PC-9 (cell line): Measurements from ENCODE around the gene CLEC4D. TPM values are rescaled to one million over a fixed set of nuclear protein-coding genes. Genes with fewer than 3 reads are reported as not detected.

Experiments
- BruUV-seq: library from RNA; stranded (reverse); fragments of 400-500 nt; replicated peaks from 2 replicates; lab custom pipeline; 2021; lab: Mats Ljungman, UMichigan
- CTCF ChIA-PET: fragments of 300-600 bp; sonication (Branson Sonifier 250); formaldehyde crosslinking; loops from one replicate; lab custom pipeline; 2022; ENCODE audit warnings: antibody characterized with exemption; lab: Charles Lee
- POLR2A ChIA-PET: fragments of 300-600 bp; sonication (Branson Sonifier 250); formaldehyde crosslinking; loops from one replicate; lab custom pipeline; 2022; ENCODE audit warnings: antibody characterized with exemption; ENCODE audit not compliant: unreplicated experiment; lab: Charles Lee
- DNase-seq, 2 experiments: peaks; one replicate each; pipeline versions ENCODE4 v3.0.0 to v3.0.0-alpha.2; 2015 to 2022; ENCODE audit warnings: mixed read lengths in 1 of 2
- H2AFZ ChIP-seq: fragments of 200-600 bp; sonication (generic); 2 replicates; pipeline ENCODE4 v1.8.1; 2017; ENCODE audit warnings: antibody characterized with exemption
- H3F3A ChIP-seq: fragments of 200-600 bp; sonication (generic); 2 replicates; pipeline ENCODE4 v1.8.1; 2017; ENCODE audit warnings: antibody characterized with exemption, mild to moderate bottlenecking, low read depth; ENCODE audit not compliant: insufficient read depth
- H3K27ac ChIP-seq: fragments of 200-600 bp; sonication (generic); 2 replicates; pipeline ENCODE4 v1.6.1; 2016; ENCODE audit warnings: mixed run types
- H3K27me3 ChIP-seq: fragments of 200-600 bp; sonication (generic); 2 replicates; pipeline ENCODE4 v1.6.1; 2016; ENCODE audit warnings: low read depth, mixed run types; ENCODE audit not compliant: insufficient read depth
- H3K36me3 ChIP-seq: fragments of 200-600 bp; sonication (generic); 2 replicates; pipeline ENCODE4 v1.6.1; 2016; ENCODE audit warnings: low read depth, mixed run types
- H3K4me1 ChIP-seq: fragments of 200-600 bp; sonication (generic); replicated peaks from 2 replicates; pipeline ENCODE4 v1.6.1; 2016; ENCODE audit warnings: mixed run types; ENCODE audit not compliant: insufficient read depth
- H3K4me2 ChIP-seq: fragments of 200-600 bp; sonication (generic); 2 replicates; pipeline ENCODE4 v1.6.1; 2017; ENCODE audit warnings: mixed run types
- H3K4me3 ChIP-seq: fragments of 200-600 bp; sonication (generic); 2 replicates; pipeline ENCODE4 v1.6.1; 2016; ENCODE audit warnings: mixed run types
- H3K79me2 ChIP-seq: fragments of 200-600 bp; sonication (generic); 2 replicates; pipeline ENCODE4 v1.6.1; 2017; ENCODE audit warnings: low read depth, mixed run types
- H3K9me2 ChIP-seq: fragments of 200-600 bp; sonication (generic); 2 replicates; pipeline ENCODE4 v1.8.1; 2017; ENCODE audit warnings: mild to moderate bottlenecking; ENCODE audit not compliant: insufficient read depth
- H3K9me3 ChIP-seq: fragments of 200-600 bp; sonication (generic); 2 replicates; pipeline ENCODE4 v1.8.1; 2016; ENCODE audit warnings: low read depth; ENCODE audit not compliant: insufficient read depth
- H4K20me1 ChIP-seq: fragments of 200-600 bp; sonication (generic); 2 replicates; pipeline ENCODE4 v1.8.1; 2017; ENCODE audit not compliant: insufficient read depth
- EZH2 ChIP-seq: fragments of 200-600 bp; sonication (generic); IDR thresholded peaks from 2 replicates; pipeline ENCODE4 v1.8.0; 2017; ENCODE audit warnings: antibody characterized with exemption, low read depth
- intact Hi-C: fragments of 100-400 bp; cut with micrococcal nuclease; formaldehyde crosslinking; loops from one replicate; pipeline ENCODE4 v1.10.0; 2022; ENCODE audit not compliant: unreplicated experiment
- total RNA-seq: library from RNA; stranded (reverse); gene quantifications from 2 replicates; pipeline ENCODE4 v1.2.3, GENCODE V29; 2021
- TF ChIP-seq, protein P1 (sequence below): fragments of 200-600 bp; sonication (generic); conservative IDR thresholded peaks from 2 replicates; pipeline ENCODE4 v1.6.1; 2017; ENCODE audit warnings: mixed run types, antibody characterized with exemption, mild to moderate bottlenecking, moderate library complexity

The CLEC4D gene
- total RNA-seq, 1 experiment from 2014 or later: not detected

DNA sequence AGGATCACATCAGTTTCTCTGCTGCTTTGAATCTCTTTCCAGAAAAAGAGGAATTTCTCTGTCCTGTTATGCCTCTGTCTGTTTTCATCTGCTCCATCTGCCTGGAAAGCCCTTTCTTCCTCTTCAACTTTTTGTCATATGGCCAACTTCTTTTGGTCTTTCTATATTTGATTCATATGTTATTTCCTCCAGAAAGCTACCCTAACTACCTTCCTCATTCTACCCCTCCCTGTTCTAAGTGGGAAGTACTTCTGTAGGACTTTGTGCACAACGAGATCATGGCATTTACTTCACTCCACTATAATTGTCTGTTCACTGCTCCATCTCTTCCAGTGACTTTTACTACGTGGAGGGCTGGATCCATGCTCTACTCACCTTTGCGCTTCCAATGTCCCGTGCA is 5.9 kb downstream of the CLEC4D start:
- Histone ChIP-seq H4K20me1 (peaks cover 3% of the 10 kb centered on the region; the same call in 1 of the 2 replicates), H2AFZ (no peak overlapping the region), H3K4me1 (no peaks in the 10 kb centered on the region), H3K79me2 (no peaks in the 10 kb centered on the region), H3K4me2 (no peak overlapping the region), H3K9me3 (no peaks in the 10 kb centered on the region), H3K9me2 (no peaks in the 10 kb centered on the region; the same call in 1 of the 2 replicates), H3K27ac (no peak overlapping the region), H3K4me3 (no peak overlapping the region), H3K27me3 (peaks cover 22% of the 10 kb centered on the region), H3F3A (no peaks in the 10 kb centered on the region), H3K36me3 (no peaks in the 10 kb centered on the region)
- CTCF ChIA-PET: no interaction called here
- intact Hi-C loops: no loop called here
- BruUV-seq: no TSS peak
- no peak for DNase-seq
- TF ChIP-seq EZH2: no peak
- TF ChIP-seq, protein P1, sequence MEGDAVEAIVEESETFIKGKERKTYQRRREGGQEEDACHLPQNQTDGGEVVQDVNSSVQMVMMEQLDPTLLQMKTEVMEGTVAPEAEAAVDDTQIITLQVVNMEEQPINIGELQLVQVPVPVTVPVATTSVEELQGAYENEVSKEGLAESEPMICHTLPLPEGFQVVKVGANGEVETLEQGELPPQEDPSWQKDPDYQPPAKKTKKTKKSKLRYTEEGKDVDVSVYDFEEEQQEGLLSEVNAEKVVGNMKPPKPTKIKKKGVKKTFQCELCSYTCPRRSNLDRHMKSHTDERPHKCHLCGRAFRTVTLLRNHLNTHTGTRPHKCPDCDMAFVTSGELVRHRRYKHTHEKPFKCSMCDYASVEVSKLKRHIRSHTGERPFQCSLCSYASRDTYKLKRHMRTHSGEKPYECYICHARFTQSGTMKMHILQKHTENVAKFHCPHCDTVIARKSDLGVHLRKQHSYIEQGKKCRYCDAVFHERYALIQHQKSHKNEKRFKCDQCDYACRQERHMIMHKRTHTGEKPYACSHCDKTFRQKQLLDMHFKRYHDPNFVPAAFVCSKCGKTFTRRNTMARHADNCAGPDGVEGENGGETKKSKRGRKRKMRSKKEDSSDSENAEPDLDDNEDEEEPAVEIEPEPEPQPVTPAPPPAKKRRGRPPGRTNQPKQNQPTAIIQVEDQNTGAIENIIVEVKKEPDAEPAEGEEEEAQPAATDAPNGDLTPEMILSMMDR: no peak
- POLR2A ChIA-PET: interaction anchor here (0.5 kb wide), 1 partner anchor 68 kb away, joined by 4 read pairs; no protein-coding TSS in a partner anchor

DNA sequence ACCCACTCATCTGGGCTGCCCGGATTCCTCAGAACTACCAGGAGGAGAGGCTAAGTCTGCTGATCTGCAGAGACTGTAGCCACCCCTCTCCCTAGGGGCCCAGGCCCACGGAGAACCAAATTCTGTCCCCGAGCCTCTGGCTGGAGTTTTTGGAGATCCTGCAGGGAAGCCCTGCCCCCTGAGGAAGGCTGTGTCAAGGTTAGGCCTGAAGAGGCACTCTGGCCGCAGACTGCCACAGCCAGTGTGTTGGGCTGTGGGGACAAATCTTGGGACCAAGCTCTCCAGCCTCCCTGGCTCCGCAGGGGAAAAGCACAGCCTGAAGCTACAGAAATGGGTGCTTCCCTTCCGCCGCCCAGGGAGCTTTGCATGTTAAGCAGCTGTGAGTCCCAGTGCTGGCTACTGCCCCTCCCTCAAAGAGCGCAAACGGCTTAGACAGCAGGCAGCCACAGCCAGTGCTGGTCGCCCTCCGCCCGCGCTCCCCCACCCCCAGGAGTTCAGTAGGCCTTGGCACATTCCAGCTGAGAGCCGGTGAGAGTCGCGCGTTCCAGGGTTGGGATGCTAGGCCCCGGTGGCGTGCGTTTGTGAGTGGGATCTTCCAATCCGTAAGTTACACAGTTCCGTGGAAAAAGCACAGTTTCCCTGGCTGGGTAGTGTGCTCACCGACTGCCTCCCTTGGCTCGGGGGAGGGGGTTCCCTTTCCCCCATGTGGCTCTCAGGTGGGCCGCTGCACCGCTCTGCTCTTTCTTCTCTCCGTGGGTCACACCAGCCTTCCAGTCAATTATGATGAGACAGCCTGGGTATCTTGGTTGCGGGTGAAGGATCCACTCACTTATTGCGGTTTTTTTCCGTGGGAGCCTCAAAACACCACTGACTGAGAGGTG is 14.2 kb downstream of the CLEC4D start:
- no peaks in the 10 kb centered on the region for H3K36me3 ChIP-seq
- no peak overlapping the region for H3K27ac ChIP-seq
- no peaks in the 10 kb centered on the region for H3K79me2 ChIP-seq
- H4K20me1 ChIP-seq: no peaks in the 10 kb centered on the region
- peaks cover 33% of the 10 kb centered on the region for H3K27me3 ChIP-seq
- no peaks in the 10 kb centered on the region; the same call in 1 of the 2 replicates for H3F3A ChIP-seq
- H3K4me1 ChIP-seq: no peaks in the 10 kb centered on the region
- ChIA-PET CTCF (interaction anchor here (0.7 kb wide), 1 partner anchor 234 kb away, joined by 4 read pairs; no protein-coding TSS in a partner anchor), POLR2A (no interaction called here)
- intact Hi-C loops: no loop called here
- TF ChIP-seq, protein P1: no peak
- TF ChIP-seq EZH2: no peak
- H2AFZ ChIP-seq: no peak overlapping the region
- no peak for DNase-seq
- no peak overlapping the region for H3K4me2 ChIP-seq
- no TSS peak for BruUV-seq
- no peak overlapping the region for H3K4me3 ChIP-seq
- no peaks in the 10 kb centered on the region for H3K9me2 ChIP-seq
- H3K9me3 ChIP-seq: no peaks in the 10 kb centered on the region

DNA sequence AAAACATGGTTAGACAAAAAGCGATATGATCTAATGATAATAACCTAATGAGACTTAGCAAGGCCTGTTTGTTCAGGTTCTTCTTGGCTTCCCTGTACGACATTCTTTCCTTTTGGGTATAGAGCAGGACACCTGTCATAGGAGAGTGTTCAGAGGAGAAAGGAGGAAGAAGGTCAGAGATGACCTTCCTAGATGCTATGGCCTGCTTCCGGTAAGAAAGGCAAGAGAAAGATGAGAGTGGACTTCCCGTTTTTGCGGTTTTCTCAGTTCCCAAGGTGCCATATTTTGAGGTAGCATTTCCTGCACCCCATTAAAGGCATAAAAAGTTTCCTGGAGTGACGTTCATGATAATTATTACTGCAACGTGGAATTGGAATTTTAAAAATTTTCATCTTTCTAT is 18.7 kb downstream of the CLEC4D start:
- intact Hi-C loops: no loop called here
- ChIA-PET CTCF (no interaction called here), POLR2A (no interaction called here)
- no TSS peak for BruUV-seq
- no peaks in the 10 kb centered on the region for H3K9me3 ChIP-seq
- no peaks in the 10 kb centered on the region for H3K9me2 ChIP-seq
- no peaks in the 10 kb centered on the region for H4K20me1 ChIP-seq
- H2AFZ ChIP-seq: no peak overlapping the region
- H3K4me1 ChIP-seq: no peaks in the 10 kb centered on the region
- TF ChIP-seq, protein P1: no peak
- no peak for TF ChIP-seq EZH2
- DNase-seq: no peak
- H3K4me2 ChIP-seq: no peak overlapping the region
- no peaks in the 10 kb centered on the region for H3K36me3 ChIP-seq
- H3K27me3 ChIP-seq: peaks cover 56% of the 10 kb centered on the region
- no peaks in the 10 kb centered on the region; the same call in 1 of the 2 replicates for H3F3A ChIP-seq
- no peak overlapping the region for H3K4me3 ChIP-seq
- no peak overlapping the region for H3K27ac ChIP-seq
- H3K79me2 ChIP-seq: no peaks in the 10 kb centered on the region
